GM19240 (cell line): ENCODE data around the gene NEO1.
"Not testable (repeated sequence)": the region's sequence is repeated elsewhere in the genome, so short reads cannot be mapped to it uniquely, and the experiment has no call there.

Experiments used
- DNase-seq: peaks from one replicate; pipeline ENCODE4 v3.0.0; 2011; ENCODE audit warnings: low spot score; ENCODE audit not compliant: insufficient read length

The NEO1 gene

DNA sequence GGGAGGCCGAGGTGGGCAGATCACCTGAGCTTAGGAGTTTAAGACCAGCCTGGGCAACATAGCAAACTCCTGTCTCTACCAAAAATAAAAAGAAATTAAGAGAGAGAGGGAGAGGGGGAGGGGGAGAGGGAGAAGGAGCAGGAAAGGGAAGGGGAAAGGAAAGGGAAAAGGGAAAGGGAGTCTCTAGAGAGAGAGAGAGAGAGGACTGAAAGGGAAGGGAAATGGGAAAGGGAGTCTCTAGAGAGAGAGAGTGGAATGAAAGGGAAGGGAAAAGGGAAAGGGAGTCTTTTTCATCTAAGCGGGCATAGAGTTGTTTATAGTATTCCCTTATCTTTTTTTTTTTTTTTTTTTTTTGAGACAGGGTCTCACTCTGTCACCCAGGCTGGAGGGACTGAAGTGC is 148.1 kb downstream of the NEO1 start:
- no peak for DNase-seq

DNA sequence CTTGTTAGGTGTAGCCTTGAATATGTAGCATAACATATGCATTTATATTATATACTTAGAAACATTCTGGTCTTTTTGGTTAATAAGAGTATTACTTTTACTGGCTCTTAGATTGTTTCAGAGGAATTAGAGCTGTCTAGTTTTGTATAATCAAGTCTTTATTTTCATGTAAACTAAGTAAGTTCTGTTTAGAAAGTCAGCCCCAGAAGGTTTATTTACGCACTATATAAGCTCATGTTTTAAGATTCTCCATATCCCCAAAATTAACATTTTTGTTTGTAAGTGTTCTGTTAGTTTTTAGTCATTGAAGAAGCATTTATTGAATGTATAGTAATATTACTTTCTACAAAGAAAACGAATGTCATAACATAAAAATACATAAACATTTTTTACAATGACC is 158.4 kb downstream of the NEO1 start:
- no peak for DNase-seq

DNA sequence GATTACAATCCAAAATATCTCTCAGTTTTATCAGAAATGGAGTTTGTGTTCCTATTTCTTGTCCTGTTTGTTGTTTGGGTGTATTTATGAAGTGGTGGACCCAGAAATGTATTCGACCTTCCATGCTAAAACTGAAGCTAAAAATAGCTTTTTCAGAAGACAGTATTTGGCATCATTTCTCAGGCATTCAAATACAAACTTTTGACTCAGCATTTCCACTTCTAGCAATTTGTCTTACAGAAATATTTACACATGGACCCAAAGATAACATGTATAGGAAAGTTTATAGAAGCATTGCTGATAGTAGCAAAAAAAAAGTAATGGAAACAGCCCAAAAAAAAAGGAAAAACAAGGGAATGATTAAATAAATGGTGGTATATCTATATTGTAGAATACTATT is 160.2 kb downstream of the NEO1 start:
- no peak for DNase-seq

DNA sequence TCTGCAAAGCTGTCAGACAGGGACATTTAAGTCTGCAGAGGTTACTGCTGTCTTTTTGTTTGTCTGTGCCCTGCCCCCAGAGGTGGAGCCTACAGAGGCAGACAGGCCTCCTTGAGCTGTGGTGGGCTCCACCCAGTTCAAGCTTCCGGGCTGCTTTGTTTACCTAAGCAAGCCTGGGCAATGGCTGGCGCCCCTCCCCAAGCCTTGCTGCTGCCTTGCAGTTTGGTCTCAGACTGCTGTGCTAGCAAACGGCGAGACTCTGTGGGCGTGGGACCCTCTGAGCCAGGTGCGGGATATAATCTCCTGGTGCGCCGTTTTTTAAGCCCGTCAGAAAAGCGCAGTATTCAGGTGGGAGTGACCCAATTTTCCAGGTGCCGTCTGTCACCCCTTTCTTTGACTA is 169.2 kb downstream of the NEO1 start:
- not testable (repeated sequence) for DNase-seq

GRCh38 chr15:73225358-73226015 is 173.2 kb downstream of the NEO1 start:
- no peak for DNase-seq

DNA sequence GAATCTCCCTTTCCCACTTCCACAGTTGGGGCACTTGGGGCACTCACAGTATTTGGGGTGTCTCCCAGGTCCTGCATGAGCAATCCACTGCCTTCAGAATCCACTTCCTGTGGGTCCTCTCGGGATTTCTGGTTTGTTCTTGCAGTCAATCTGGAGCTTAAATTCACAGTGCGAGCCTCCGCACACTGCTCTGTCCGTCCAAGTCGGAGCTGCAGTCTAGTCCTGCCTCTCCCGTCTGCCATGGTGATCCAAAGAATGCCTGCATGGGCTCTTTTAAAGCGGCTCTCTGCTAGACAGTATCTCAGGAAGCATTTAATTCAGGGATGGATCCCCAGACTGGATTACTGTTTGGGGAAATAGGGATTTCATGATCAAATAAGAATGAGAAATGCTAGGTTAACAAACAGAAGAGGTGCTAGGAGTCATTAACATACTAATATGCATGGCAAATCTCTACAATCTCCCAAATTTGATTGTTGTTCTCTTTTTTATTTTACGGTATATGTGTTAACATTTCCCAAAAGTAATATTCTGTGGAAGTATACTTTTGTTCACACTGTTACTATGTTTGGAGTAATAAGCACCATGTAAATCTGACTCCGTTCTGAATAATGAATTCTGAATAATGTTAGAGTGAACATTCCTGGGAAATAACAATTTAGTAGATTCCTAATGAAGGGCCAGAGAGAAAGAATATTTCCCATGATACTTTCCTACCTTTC is 174.0 kb downstream of the NEO1 start:
- no peak for DNase-seq

DNA sequence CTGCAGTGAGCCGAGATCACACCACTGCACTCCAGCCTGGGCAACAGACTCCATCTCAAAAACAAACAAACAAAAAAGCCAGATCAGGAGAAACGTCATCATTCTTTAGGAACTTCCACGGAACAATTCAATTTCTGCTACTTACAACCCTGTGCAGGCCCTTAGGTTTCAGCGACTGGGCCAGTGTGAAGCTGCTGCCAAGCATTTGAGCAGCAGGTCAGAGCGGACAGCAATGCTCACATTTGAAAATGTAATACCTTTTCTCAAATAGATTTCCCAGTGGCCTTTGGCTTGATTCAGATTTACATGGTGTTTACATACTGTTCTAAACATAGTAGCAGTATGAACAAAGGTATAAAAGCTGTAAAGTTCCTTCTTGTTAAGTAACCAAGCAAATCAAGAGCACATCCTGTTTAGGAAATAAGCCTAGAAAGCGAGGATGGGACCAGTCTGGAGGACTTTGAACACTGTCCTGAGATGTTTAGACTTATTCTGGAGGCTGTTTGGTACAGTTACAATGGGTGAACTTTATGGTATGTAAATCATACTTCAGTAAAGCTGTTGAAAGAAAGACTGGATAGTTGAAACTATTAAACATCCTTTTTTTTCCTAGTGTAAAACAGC is 175.3 kb downstream of the NEO1 start:
- DNase-seq, result no peak

DNA sequence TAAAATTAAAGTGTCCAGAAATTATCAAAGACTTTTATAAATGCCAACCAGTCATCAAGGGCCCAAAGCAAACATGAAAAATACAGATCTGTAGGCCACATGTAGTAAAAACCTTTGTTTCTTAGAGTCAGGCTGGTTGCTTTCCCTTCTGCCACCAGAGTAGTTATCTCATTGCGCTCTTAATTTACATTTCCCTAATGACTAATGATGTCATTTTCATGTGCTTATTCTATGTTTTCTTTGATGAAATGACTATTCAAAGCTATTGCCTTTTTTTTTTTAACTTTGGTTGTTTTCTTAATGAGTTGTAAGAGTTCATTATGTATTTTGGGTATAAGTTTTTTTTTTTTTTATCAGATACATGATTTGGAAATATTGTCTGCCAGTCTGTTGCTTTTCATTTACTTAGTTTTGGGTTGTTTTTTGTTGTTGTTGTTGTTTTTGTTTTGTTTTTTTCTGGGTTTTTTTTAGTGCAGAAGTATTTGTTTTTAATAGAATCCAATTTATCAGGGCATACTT is 175.9 kb downstream of the NEO1 start:
- DNase-seq, result no peak

DNA sequence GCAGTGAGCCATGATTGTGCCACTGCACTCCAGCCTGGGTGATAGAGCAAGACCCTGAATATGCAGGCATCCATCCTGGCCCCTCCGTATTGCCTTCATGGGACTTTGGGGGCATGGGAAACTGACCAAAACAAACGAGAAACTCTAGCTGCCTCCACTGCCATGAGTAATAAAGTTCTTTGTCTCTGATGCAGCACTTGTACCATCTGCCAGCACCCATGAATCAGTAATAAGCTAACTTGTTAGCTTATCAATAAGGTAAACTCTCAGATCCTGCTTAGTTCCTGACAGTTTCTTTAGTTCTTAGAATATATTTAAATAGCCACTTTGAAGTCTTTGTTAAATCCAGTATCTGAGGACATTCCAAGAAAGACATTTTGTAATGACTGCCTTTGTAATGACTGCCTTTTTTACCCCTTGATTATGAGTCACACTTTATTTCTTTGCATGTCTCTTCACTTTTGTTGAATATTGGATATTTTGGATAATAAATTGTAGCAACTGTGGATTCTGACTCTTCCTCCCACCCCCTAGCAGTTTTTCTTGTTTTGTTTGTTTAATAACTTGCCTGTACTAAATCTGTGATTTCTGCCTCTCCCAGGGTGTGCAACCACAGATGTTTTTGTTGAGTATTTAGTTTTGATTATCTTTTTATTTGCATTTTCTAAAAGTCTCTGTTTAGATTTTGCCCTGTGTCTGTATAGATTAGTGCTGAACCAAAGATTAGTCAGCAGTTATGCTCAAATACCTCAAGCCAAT is 179.6 kb downstream of the NEO1 start:
- no peak for DNase-seq

DNA sequence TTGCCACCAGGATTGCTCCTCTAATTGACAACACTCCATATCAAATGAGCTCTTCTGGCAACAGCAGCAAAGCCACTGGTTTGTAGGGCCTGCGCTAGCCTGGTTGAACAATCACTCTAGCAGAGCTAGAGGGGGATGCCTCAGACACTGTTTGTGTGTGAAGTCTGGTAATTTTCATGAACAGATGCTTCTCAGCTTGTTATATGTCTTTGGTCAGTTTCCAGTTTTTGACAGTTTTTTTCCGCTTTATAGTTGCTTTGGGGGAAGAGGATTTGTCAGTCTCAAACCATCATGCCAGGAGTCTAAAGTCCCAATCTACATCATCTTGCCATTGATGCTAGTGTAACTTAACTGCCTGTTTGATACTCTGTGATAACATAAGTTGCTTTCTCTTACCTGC is 180.5 kb downstream of the NEO1 start:
- no peak for DNase-seq

DNA sequence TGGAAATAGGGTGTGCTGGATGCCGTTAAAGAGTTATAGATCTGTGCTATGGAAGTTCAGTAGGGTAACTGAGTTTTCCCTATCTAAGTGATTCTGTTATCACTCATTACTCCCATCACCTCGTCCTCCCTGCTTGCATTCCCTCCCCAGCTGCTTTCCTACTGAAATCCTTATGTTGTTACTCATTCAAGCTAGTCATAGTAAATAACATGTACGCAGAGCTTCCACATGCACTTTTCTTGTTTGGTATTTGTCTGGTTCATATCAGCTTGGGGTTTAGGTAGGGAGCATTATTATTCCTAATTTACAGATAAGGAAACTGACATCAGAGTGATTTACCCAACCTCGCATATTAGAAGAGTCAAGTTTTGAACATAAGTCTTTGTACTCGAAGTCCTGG is 181.4 kb downstream of the NEO1 start:
- no peak for DNase-seq

- no peak for DNase-seq
Observed at GRCh38 chr15:73237910-73238309, 185.6 kb downstream of the NEO1 start.

GRCh38 chr15:73239564-73240215 is 187.4 kb downstream of the NEO1 start:
- DNase-seq, result no peak

DNA sequence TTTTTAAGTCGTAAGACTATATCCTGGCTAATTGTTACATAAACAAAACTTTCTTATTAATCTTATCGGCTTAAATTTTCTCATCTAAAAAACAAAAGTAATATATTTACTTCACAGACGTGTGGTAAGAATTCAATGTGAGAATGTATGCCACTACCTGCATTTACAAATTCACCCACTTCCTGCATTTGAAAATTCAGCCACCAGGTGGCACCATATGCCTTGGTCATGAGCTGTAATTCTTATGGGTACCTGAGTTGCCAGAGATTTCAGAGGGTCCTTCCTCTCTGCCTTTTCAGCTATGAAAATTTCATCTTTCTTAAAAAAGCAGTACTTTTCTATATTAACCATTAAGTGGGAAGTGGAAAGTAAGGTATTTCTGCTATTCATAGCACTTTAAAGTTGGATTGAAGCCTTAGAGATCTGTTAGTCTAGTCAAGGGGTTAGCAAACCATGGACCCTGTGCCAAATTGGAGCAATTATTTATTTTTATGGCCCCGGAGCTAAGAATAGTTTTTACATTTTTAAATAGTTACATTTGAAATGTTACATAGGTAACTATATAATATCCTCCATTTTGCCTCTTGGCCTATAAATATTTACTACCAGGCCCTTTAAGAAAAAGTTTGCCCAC is 188.7 kb downstream of the NEO1 start:
- peak; percentile 16 for DNase-seq

- DNase-seq, result no peak
Observed at GRCh38 chr15:73244333-73244732, 192.1 kb downstream of the NEO1 start.

GRCh38 chr15:73246439-73246838 is 194.2 kb downstream of the NEO1 start:
- no peak for DNase-seq

GRCh38 chr15:73246898-73247297 is 194.6 kb downstream of the NEO1 start:
- no peak for DNase-seq

GRCh38 chr15:73247331-73247730 is 195.1 kb downstream of the NEO1 start:
- DNase-seq, result no peak

DNA sequence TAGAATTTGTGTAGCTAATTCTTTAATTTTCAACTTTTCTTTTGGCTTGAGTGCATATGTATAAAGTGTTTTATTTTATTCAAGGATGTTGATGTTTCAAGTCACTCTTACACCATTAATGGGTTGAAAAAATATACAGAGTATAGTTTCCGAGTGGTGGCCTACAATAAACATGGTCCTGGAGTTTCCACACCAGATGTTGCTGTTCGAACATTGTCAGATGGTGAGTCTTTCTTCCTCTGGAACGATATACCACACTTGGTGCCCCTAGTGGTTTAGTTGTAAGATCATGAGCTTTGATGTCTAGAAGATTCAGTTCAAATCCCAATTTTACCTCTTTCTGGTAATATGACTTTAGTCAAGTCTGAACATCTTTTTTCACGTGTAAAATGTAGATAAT is 197.2 kb downstream of the NEO1 start:
- no peak for DNase-seq

DNA sequence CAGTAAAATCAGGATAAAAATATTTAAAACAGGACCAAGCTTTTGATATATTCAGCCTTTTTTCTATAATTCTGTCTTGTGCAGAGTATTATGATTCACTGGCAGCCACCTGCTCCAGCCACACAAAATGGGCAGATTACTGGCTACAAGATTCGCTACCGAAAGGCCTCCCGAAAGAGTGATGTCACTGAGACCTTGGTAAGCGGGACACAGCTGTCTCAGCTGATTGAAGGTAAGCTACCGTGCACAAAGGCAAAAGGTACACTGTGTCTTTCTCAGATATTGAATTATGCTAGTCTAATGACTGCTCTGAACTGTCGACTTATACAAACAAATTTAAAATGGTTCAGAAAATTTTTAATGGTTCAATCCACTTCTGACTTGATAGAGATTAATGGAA is 202.3 kb downstream of the NEO1 start:
- DNase-seq, result no peak
